NOMO-1 treated with dmso at 0.1 percent for 144 hours (cell line): ENCODE data around the gene MYO18A.

Experiments used
- DNase-seq: peaks from one replicate; lab custom pipeline; 2025; ENCODE audit not compliant: unreplicated experiment; lab: John Stamatoyannopoulos, UW

The MYO18A gene

GRCh38 chr17:29060475-29060874 is 119.7 kb downstream of the MYO18A start:
- DNase-seq: no peak

GRCh38 chr17:29059281-29059680 is 120.9 kb downstream of the MYO18A start:
- DNase-seq: no peak

GRCh38 chr17:29058391-29058790 is 121.8 kb downstream of the MYO18A start:
- DNase-seq: no peak

GRCh38 chr17:29057361-29057760 is 122.8 kb downstream of the MYO18A start:
- DNase-seq: no peak

GRCh38 chr17:29054835-29055234 is 125.4 kb downstream of the MYO18A start:
- no peak for DNase-seq

- no peak for DNase-seq
Measured at GRCh38 chr17:29051731-29052130, 128.5 kb downstream of the MYO18A start.

GRCh38 chr17:29051194-29051593 is 129.0 kb downstream of the MYO18A start:
- DNase-seq: no peak

- no peak for DNase-seq
Measured at GRCh38 chr17:29050176-29050575, 130.0 kb downstream of the MYO18A start.

GRCh38 chr17:29049541-29050145 is 130.6 kb downstream of the MYO18A start:
- DNase-seq: no peak

- no peak for DNase-seq
Measured at GRCh38 chr17:29048440-29049368, 131.5 kb downstream of the MYO18A start.

- DNase-seq: no peak
Measured at GRCh38 chr17:29046473-29046839, 133.7 kb downstream of the MYO18A start.

GRCh38 chr17:29045734-29046472 is 134.3 kb downstream of the MYO18A start:
- DNase-seq: peak; percentile 17

GRCh38 chr17:29045026-29045425 is 135.2 kb downstream of the MYO18A start:
- DNase-seq: no peak

- no peak for DNase-seq
Measured at GRCh38 chr17:29043539-29044145, 136.6 kb downstream of the MYO18A start.

GRCh38 chr17:29042679-29043538 is 137.3 kb downstream of the MYO18A start, which contains the start of gene PIPOX:
PIPOX (plus strand) TSS chr17:29043141; CDS start chr17:29043226, 85 bp downstream.
- peak; percentile 89 for DNase-seq

- no peak for DNase-seq
Measured at GRCh38 chr17:29042026-29042678, 138.0 kb downstream of the MYO18A start.

GRCh38 chr17:29041571-29041970 is 138.6 kb downstream of the MYO18A start:
- no peak for DNase-seq

- no peak for DNase-seq
Measured at GRCh38 chr17:29041091-29041490, 139.1 kb downstream of the MYO18A start.

- DNase-seq: no peak
Measured at GRCh38 chr17:29039764-29040598, 140.2 kb downstream of the MYO18A start.
